HG02623 (cell line): ENCODE data around the gene ATP11A.

ENCODE experiments used
- ATAC-seq: cut with Tn5 transposase; IDR thresholded peaks from one replicate; pipeline ENCODE4 v1.9.1; 2021; ENCODE audit warnings: moderate library complexity; ENCODE audit not compliant: unreplicated experiment

ATP11A gene

GRCh38 chr13:112722433-112723263, 32.8 kb downstream of the ATP11A start:
- no peak for ATAC-seq

GRCh38 chr13:112723771-112724170, 33.9 kb downstream of the ATP11A start:
- ATAC-seq, result no peak

- ATAC-seq, result no peak
These were observed 35.0 kb downstream of the ATP11A start for GRCh38 chr13:112724788-112725345.

- ATAC-seq, result no peak
These were observed 35.6 kb downstream of the ATP11A start for GRCh38 chr13:112725346-112726015.

GRCh38 chr13:112726016-112726767, 36.4 kb downstream of the ATP11A start:
- ATAC-seq, result no peak

- ATAC-seq, result no peak
These were observed 37.7 kb downstream of the ATP11A start for GRCh38 chr13:112727581-112727980.

GRCh38 chr13:112728375-112729126, 38.7 kb downstream of the ATP11A start:
- ATAC-seq, result no peak

- no peak for ATAC-seq
These were observed 39.6 kb downstream of the ATP11A start for GRCh38 chr13:112729408-112729807.

- no peak for ATAC-seq
These were observed 40.4 kb downstream of the ATP11A start for GRCh38 chr13:112730157-112730671.

- no peak for ATAC-seq
These were observed 42.1 kb downstream of the ATP11A start for GRCh38 chr13:112731667-112732616.

- ATAC-seq, result no peak
These were observed 42.8 kb downstream of the ATP11A start for GRCh38 chr13:112732679-112733078.

- ATAC-seq, result no peak
These were observed 43.3 kb downstream of the ATP11A start for GRCh38 chr13:112733112-112733511.

GRCh38 chr13:112733661-112734379, 44.0 kb downstream of the ATP11A start:
- no peak for ATAC-seq

GRCh38 chr13:112734696-112735547, 45.1 kb downstream of the ATP11A start:
- no peak for ATAC-seq

- no peak for ATAC-seq
These were observed 46.0 kb downstream of the ATP11A start for GRCh38 chr13:112735791-112736190.

- ATAC-seq, result no peak
These were observed 47.5 kb downstream of the ATP11A start for GRCh38 chr13:112737294-112737693.

- ATAC-seq, result no peak
These were observed 48.8 kb downstream of the ATP11A start for GRCh38 chr13:112738606-112739005.
